ENCODE data around the gene PKNOX1. TPM values are rescaled to one million over a fixed set of nuclear protein-coding genes. Genes with fewer than 3 reads are reported as not detected.

Gene PKNOX1
- total RNA-seq, 6 experiments from 2014 or later: 6.2 to 9.5 (median 7.4) TPM

DNA sequence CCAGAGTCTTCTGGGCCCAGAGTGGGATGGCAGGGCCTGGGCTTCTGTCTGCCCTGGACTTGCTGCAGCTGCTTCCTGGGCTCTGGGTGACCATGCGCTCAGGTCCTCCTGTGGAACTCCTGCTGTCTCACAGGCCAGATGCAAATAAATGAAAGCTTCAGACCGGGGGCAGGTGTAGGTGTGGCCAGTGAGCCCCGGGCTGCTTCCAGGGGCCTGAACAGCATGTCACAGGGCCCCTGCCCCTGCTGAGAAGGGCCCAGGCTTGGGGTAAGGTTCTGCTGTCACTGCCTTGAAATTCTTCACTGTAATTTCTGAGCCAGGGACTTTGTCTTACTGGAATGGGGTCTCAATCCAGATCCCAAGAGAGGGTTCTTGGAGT lies 2.5 kb upstream of the PKNOX1 start:
- ATAC-seq (no peak), DNase-seq (no peak)
- H3K9me3 ChIP-seq: no peaks in the 10 kb centered on the region
- TF ChIP-seq POLR2A (IDR thresholded peaks at IDR 0.05): no peak
- TF ChIP-seq, protein P1, sequence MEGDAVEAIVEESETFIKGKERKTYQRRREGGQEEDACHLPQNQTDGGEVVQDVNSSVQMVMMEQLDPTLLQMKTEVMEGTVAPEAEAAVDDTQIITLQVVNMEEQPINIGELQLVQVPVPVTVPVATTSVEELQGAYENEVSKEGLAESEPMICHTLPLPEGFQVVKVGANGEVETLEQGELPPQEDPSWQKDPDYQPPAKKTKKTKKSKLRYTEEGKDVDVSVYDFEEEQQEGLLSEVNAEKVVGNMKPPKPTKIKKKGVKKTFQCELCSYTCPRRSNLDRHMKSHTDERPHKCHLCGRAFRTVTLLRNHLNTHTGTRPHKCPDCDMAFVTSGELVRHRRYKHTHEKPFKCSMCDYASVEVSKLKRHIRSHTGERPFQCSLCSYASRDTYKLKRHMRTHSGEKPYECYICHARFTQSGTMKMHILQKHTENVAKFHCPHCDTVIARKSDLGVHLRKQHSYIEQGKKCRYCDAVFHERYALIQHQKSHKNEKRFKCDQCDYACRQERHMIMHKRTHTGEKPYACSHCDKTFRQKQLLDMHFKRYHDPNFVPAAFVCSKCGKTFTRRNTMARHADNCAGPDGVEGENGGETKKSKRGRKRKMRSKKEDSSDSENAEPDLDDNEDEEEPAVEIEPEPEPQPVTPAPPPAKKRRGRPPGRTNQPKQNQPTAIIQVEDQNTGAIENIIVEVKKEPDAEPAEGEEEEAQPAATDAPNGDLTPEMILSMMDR (IDR thresholded peaks at IDR 0.05): no peak
- H3K27me3 ChIP-seq: no peaks in the 10 kb centered on the region
- intact Hi-C loops (cut with DNase I): no loop called here
- H3K36me3 ChIP-seq: no peaks in the 10 kb centered on the region
- H3K27ac ChIP-seq: peak overlapping the region in 1 of 3 donors; percentile 2
- 40% methylated on average over 1 of the region's 3 CpGs for WGBS (ENCODE audit: insufficient coverage, low coverage, low lambda C conversion rate, missing lambda C conversion rate)
- no peak overlapping the region for H3K4me3 ChIP-seq
- peaks cover 0 to 18% (median 5%) of the 10 kb centered on the region in 4 donors for H3K4me1 ChIP-seq

DNA sequence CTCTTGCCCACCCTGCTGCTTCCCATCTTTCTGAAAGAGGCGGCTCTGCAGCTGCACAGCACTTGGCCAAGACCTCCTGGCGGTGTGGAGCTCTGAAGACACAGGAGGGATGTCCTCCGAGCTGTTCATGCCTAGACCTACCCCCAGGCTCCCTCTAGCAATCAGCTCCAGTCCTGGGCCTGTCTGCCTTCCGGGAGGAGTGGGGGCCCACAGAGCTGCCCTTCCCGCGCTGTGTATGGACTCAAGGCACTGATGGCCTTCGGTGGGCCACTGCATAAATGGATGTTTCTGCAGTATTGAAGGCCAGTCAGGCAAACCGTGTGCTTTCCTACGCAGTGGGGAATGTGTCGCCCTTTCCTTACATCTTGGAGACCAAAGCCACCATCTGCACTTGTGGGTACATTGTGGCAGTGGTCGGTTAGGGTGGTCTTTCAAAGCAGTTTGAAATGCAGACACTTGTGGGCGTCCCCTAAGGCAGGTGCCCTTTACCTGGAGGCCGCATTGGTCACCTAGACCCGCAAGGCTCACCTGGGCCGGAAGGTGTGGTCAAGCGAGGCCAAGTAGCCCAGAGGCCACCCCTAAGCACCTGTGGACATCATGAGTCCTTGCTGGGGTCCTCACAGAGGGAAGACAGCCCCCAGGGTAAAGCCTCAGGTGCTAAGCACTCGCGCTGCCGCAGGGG lies 912 bp upstream of the PKNOX1 start:
- TF ChIP-seq, protein P1 (IDR thresholded peaks at IDR 0.05): no peak
- no peak for TF ChIP-seq POLR2A (IDR thresholded peaks at IDR 0.05)
- peak overlapping the region; percentile 56 to 65 (median 62) for H3K4me3 ChIP-seq
- DNase-seq (peak; percentile 24 to 57 (median 49)), ATAC-seq (no peak)
- WGBS (ENCODE audit: insufficient coverage, low coverage, low lambda C conversion rate, missing lambda C conversion rate): 85% methylated on average over 5 of the region's 19 CpGs
- H3K27me3 ChIP-seq: no peaks in the 10 kb centered on the region
- intact Hi-C loops (cut with DNase I): no loop called here
- peaks cover 0 to 19% (median 5%) of the 10 kb centered on the region in 4 donors for H3K4me1 ChIP-seq
- H3K27ac ChIP-seq: peak overlapping the region; percentile 65 to 90 (median 85)
- H3K36me3 ChIP-seq: no peaks in the 10 kb centered on the region
- no peaks in the 10 kb centered on the region for H3K9me3 ChIP-seq

- intact Hi-C loops (cut with DNase I): no loop called here
- peak; percentile 42 for TF ChIP-seq POLR2A (IDR thresholded peaks at IDR 0.05)
- TF ChIP-seq, protein P1 (IDR thresholded peaks at IDR 0.05): no peak
- H3K27me3 ChIP-seq: no peaks in the 10 kb centered on the region
- no peaks in the 10 kb centered on the region for H3K36me3 ChIP-seq
- ATAC-seq: peak; percentile 6 to 24 (median 8)
- 0% methylated on average over 5 of the region's 125 CpGs for WGBS (ENCODE audit: insufficient coverage, low coverage, low lambda C conversion rate, missing lambda C conversion rate)
- H3K4me3 ChIP-seq: peak overlapping the region; percentile 69 to 84 (median 70)
- peak overlapping the region; percentile 95 to 100 (median 95) for H3K27ac ChIP-seq
- no peaks in the 10 kb centered on the region for H3K9me3 ChIP-seq
- peaks cover 0 to 19% (median 5%) of the 10 kb centered on the region in 4 donors for H3K4me1 ChIP-seq
- DNase-seq: peak; percentile 79 to 86 (median 82)
These were observed 764 bp downstream of the PKNOX1 start for GRCh38 chr21:42974832-42975820.

- ATAC-seq: no peak
- Histone ChIP-seq H3K4me1 (peaks cover 0 to 19% (median 5%) of the 10 kb centered on the region in 4 donors), H3K4me3 (peak overlapping the region; percentile 69 to 84 (median 70)), H3K9me3 (no peaks in the 10 kb centered on the region), H3K27ac (peak overlapping the region; percentile 88 to 100 (median 95)), H3K27me3 (no peaks in the 10 kb centered on the region), H3K36me3 (no peaks in the 10 kb centered on the region)
- intact Hi-C loops (cut with DNase I): no loop called here
- TF ChIP-seq, protein P1 (IDR thresholded peaks at IDR 0.05): no peak
- no peak for TF ChIP-seq POLR2A (IDR thresholded peaks at IDR 0.05)
- WGBS (ENCODE audit: insufficient coverage, low coverage, low lambda C conversion rate, missing lambda C conversion rate): 29% methylated on average over 6 of the region's 6 CpGs
- DNase-seq: no peak
These were observed 1.7 kb downstream of the PKNOX1 start for GRCh38 chr21:42975886-42976608.
